ENCODE data around the gene CARD19. TPM values are rescaled to one million over a fixed set of nuclear protein-coding genes. Genes with fewer than 3 reads are reported as not detected.

CARD19 gene
- total and polyA plus RNA-seq, 2 of the 8 experiments (the other 6 are each of a cell fraction or from before 2014, with no cell fraction given) = 21.2 to 112 TPM

DNA sequence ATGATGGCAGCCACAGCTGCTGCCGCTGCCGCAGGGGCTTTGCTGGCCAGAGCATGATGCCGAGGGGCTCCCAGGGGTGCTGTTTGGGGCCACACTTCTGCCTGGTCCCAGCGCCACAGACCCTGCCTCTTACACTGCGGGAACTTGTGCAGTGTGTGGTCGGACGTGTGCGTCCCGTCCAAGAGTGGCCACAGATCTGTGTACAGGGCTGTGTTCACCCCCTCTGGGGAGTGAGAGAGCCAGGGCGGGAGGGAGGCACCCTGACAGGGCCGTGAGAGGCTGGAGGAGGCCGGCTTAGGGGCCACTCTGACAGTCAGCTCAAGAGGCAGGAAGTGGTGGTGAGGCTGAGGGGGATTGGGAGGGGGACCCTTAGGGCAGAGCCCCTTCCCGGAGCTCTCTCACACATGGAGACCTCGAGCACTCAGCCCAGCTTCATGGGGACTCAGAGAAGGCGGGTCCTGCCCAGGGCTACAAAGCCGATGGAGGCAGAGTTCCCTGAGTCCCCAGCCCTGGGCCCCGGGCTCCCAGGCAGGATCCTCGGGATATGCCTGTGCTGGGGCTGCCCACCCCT lies 13.1 kb upstream of the CARD19 start (continued):
- TF ChIP-seq SIN3A (conservative IDR thresholded peaks at IDR 0.05 in 1 of 2, IDR thresholded peaks at IDR 0.05 in 1 of 2; ENCODE audit: low read depth in 1 of 2, low read length in 2 of 2) = no peak
- no peak for TF ChIP-seq NRF1 (IDR thresholded peaks at IDR 0.05; ENCODE audit: low read depth, low read length)
- TF ChIP-seq MAFK (IDR thresholded peaks at IDR 0.05; ENCODE audit: low read depth, low read length) = no peak
- no peak for TF ChIP-seq POLR2AphosphoS5 (IDR thresholded peaks at IDR 0.05; ENCODE audit: low read depth, low read length)
- TF ChIP-seq JUN (IDR thresholded peaks at IDR 0.05; ENCODE audit: low read depth, low read length) = no peak
- TF ChIP-seq SIX5 (IDR thresholded peaks at IDR 0.05; ENCODE audit: low read depth, low read length) = no peak

All from H1 (cell line).